ENCODE data around the gene ASPRV1. TPM values are rescaled to one million over a fixed set of nuclear protein-coding genes. Genes with fewer than 3 reads are reported as not detected.

Gene ASPRV1
- total and polyA plus RNA-seq, 10 of the 15 experiments (the other 5 are each of a cell fraction or from before 2014, with no cell fraction given), result 0.11 to 1.1 (median 0.33) TPM

DNA sequence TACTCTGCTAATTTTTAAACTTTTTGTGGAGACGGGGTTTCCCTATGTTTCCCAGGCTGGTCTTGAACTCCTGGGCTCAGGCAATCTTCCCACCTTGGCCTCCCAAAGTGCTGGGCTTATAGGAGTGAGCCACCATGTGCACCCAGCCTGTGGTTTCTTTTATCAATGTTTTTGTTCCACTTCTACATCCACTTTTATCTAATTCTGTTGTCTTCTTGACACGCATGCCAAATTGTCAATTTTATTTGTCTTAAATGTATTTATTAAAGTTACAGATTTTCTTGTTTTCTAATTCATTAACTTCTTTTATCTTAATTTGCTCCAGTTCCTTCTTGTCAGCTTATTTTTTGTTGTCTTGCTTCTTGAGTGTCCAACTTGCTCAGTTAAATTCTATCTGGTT is 43.8 kb upstream of the ASPRV1 start (continued):
- TF ChIP-seq, protein P1, sequence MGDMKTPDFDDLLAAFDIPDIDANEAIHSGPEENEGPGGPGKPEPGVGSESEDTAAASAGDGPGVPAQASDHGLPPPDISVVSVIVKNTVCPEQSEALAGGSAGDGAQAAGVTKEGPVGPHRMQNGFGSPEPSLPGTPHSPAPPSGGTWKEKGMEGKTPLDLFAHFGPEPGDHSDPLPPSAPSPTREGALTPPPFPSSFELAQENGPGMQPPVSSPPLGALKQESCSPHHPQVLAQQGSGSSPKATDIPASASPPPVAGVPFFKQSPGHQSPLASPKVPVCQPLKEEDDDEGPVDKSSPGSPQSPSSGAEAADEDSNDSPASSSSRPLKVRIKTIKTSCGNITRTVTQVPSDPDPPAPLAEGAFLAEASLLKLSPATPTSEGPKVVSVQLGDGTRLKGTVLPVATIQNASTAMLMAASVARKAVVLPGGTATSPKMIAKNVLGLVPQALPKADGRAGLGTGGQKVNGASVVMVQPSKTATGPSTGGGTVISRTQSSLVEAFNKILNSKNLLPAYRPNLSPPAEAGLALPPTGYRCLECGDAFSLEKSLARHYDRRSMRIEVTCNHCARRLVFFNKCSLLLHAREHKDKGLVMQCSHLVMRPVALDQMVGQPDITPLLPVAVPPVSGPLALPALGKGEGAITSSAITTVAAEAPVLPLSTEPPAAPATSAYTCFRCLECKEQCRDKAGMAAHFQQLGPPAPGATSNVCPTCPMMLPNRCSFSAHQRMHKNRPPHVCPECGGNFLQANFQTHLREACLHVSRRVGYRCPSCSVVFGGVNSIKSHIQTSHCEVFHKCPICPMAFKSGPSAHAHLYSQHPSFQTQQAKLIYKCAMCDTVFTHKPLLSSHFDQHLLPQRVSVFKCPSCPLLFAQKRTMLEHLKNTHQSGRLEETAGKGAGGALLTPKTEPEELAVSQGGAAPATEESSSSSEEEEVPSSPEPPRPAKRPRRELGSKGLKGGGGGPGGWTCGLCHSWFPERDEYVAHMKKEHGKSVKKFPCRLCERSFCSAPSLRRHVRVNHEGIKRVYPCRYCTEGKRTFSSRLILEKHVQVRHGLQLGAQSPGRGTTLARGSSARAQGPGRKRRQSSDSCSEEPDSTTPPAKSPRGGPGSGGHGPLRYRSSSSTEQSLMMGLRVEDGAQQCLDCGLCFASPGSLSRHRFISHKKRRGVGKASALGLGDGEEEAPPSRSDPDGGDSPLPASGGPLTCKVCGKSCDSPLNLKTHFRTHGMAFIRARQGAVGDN (IDR thresholded peaks at IDR 0.05), result no peak
- TF ChIP-seq ZZZ3 (IDR thresholded peaks at IDR 0.05; ENCODE audit: control insufficient read depth, insufficient read length, low read depth) (no peak), WRNIP1 (IDR thresholded peaks at IDR 0.05; ENCODE audit: borderline replicate concordance, low read depth, low read length) (no peak), SMAD1 (IDR thresholded peaks at IDR 0.05; ENCODE audit: low read depth, partially characterized antibody) (no peak), EGR1 (IDR thresholded peaks at IDR 0.05; ENCODE audit: borderline replicate concordance in 1 of 2, low read depth in 2 of 2, low read length in 2 of 2) (no peak), RAD51 (IDR thresholded peaks at IDR 0.05) (no peak), GABPA (IDR thresholded peaks at IDR 0.05; ENCODE audit: low read depth) (no peak), SMARCA5 (IDR thresholded peaks at IDR 0.05) (no peak)
- TF ChIP-seq, protein P2, sequence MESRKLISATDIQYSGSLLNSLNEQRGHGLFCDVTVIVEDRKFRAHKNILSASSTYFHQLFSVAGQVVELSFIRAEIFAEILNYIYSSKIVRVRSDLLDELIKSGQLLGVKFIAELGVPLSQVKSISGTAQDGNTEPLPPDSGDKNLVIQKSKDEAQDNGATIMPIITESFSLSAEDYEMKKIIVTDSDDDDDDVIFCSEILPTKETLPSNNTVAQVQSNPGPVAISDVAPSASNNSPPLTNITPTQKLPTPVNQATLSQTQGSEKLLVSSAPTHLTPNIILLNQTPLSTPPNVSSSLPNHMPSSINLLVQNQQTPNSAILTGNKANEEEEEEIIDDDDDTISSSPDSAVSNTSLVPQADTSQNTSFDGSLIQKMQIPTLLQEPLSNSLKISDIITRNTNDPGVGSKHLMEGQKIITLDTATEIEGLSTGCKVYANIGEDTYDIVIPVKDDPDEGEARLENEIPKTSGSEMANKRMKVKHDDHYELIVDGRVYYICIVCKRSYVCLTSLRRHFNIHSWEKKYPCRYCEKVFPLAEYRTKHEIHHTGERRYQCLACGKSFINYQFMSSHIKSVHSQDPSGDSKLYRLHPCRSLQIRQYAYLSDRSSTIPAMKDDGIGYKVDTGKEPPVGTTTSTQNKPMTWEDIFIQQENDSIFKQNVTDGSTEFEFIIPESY (IDR thresholded peaks at IDR 0.05), result no peak
